ENCODE measurements around the gene GNB1. TPM values are rescaled to one million over a fixed set of nuclear protein-coding genes. Genes with fewer than 3 reads are reported as not detected.

GNB1 gene
- polyA plus RNA-seq, 3 donors = 270 to 294 (median 288) TPM

- no peak for DNase-seq (ENCODE audit: low read depth in 3 of 3, low spot score in 2 of 3)
Observed at GRCh38 chr1:1922956-1923833, 32.3 kb upstream of the GNB1 start.

- DNase-seq (ENCODE audit: low read depth in 3 of 3, low spot score in 2 of 3) = no peak
Observed at GRCh38 chr1:1922702-1922955, 31.7 kb upstream of the GNB1 start.

- DNase-seq (ENCODE audit: low read depth in 3 of 3, low spot score in 2 of 3) = no peak
Observed at GRCh38 chr1:1921901-1922701, 31.2 kb upstream of the GNB1 start.

GRCh38 chr1:1921459-1921862, 30.6 kb upstream of the GNB1 start:
- no peak for DNase-seq (ENCODE audit: low read depth in 3 of 3, low spot score in 2 of 3)

- DNase-seq (ENCODE audit: low read depth in 3 of 3, low spot score in 2 of 3) = no peak
Observed at GRCh38 chr1:1920608-1921458, 29.9 kb upstream of the GNB1 start.

- DNase-seq (ENCODE audit: low read depth in 3 of 3, low spot score in 2 of 3) = no peak
Observed at GRCh38 chr1:1920057-1920607, 29.2 kb upstream of the GNB1 start.

- peak; percentile 88 to 93 (median 92) for DNase-seq (ENCODE audit: low read depth in 3 of 3, low spot score in 2 of 3)
Observed at GRCh38 chr1:1919304-1920056, 28.6 kb upstream of the GNB1 start.

GRCh38 chr1:1918901-1919303, 28.0 kb upstream of the GNB1 start, which contains the start of gene TMEM52:
Gene TMEM52 (minus strand): TSS chr1:1919279. CDS start chr1:1919265, 14 bp downstream.
- DNase-seq (ENCODE audit: low read depth in 3 of 3, low spot score in 2 of 3) = no peak

- DNase-seq (ENCODE audit: low read depth in 3 of 3, low spot score in 2 of 3) = no peak
Observed at GRCh38 chr1:1917995-1918900, 27.4 kb upstream of the GNB1 start.

GRCh38 chr1:1917304-1917976, 26.6 kb upstream of the GNB1 start:
- DNase-seq (ENCODE audit: low read depth in 3 of 3, low spot score in 2 of 3) = no peak

GRCh38 chr1:1916851-1917251, 26.0 kb upstream of the GNB1 start:
- DNase-seq (ENCODE audit: low read depth in 3 of 3, low spot score in 2 of 3) = no peak

GRCh38 chr1:1915911-1916840, 25.3 kb upstream of the GNB1 start:
- DNase-seq (ENCODE audit: low read depth in 3 of 3, low spot score in 2 of 3) = no peak

GRCh38 chr1:1914971-1915692, 24.2 kb upstream of the GNB1 start, which contains the start of gene CALML6:
Gene CALML6 (plus strand): TSS chr1:1915260. CDS start chr1:1915281, 21 bp downstream.
- no peak for DNase-seq (ENCODE audit: low read depth in 3 of 3, low spot score in 2 of 3)

- no peak for DNase-seq (ENCODE audit: low read depth in 3 of 3, low spot score in 2 of 3)
Observed at GRCh38 chr1:1914101-1914970, 23.4 kb upstream of the GNB1 start.

GRCh38 chr1:1911350-1912041, 20.6 kb upstream of the GNB1 start:
- no peak for DNase-seq (ENCODE audit: low read depth in 3 of 3, low spot score in 2 of 3)
